Neural cell (in vitro differentiated cells): Measurements from ENCODE around the gene BMP10.

Experiments used
- EP300 ChIP-seq: fragments of 450-650 bp; conservative IDR thresholded peaks from 2 replicates; pipeline ENCODE4 v1.6.1; 2014; ENCODE audit warnings: antibody characterized with exemption, mild to moderate bottlenecking, moderate library complexity; ENCODE audit not compliant: poor library complexity, severe bottlenecking
- EZH2 ChIP-seq: fragments of 200-600, 300-800 bp; shearing (Covaris generic), sonication (generic); IDR thresholded peaks from 2 replicates; pipeline ENCODE4 v1.6.1; 2014; ENCODE audit warnings: antibody characterized with exemption, low read length, borderline replicate concordance, mild to moderate bottlenecking; ENCODE audit not compliant: insufficient read depth, poor library complexity, severe bottlenecking
- MXI1 ChIP-seq: fragments of 450-650 bp; conservative IDR thresholded peaks from 2 replicates; pipeline ENCODE4 v1.6.1; 2014; ENCODE audit warnings: antibody characterized with exemption, mild to moderate bottlenecking; ENCODE audit not compliant: poor library complexity, severe bottlenecking
- POLR2AphosphoS5 ChIP-seq: IDR thresholded peaks from 2 replicates; pipeline ENCODE4 v1.6.1; 2012
- RAD21 ChIP-seq: fragments of 450-650 bp; conservative IDR thresholded peaks from 2 replicates; pipeline ENCODE4 v1.6.1; 2014; ENCODE audit warnings: antibody characterized with exemption, mild to moderate bottlenecking, moderate library complexity
- SMC3 ChIP-seq: fragments of 450-650 bp; conservative IDR thresholded peaks from 2 replicates; pipeline ENCODE4 v1.6.1; 2014; ENCODE audit warnings: antibody characterized with exemption, mild to moderate bottlenecking, moderate library complexity; ENCODE audit not compliant: poor library complexity
- TAF1 ChIP-seq: IDR thresholded peaks from 2 replicates; pipeline ENCODE4 v1.6.1; 2012; ENCODE audit warnings: low read depth
- TF ChIP-seq, protein P1 (sequence below): fragments of 450-650 bp; IDR thresholded peaks from 2 replicates; pipeline ENCODE4 v1.5.1; 2014; ENCODE audit warnings: antibody characterized with exemption, mild to moderate bottlenecking, moderate library complexity; ENCODE audit not compliant: poor library complexity, severe bottlenecking
- TF ChIP-seq, protein P2 (sequence below): IDR thresholded peaks from 2 replicates; pipeline ENCODE4 v1.6.1; 2012; ENCODE audit warnings: borderline replicate concordance

DNA sequence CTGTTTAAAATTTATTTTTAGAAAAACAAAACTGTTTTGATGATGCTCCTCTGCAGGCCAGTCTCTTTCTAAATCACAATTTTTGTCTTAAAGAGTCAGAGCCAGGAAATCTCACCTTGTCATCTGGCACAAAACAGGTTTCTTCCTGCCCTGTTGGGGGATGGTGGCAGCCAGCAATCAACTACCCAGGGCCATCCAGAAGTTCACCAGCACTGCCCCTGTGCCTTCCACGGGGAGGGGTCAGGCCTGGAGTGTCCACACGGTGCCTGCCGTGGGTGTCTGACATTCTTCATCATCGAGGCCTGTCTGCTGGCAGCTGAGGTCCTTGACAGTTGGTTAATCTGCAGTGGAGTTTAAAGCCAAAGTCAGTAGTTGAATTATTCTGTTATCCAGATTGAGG, 40.0 kb upstream of the BMP10 start:
- TF ChIP-seq MXI1 (no peak), EZH2 (no peak), POLR2AphosphoS5 (no peak), RAD21 (no peak), SMC3 (no peak), TAF1 (no peak), EP300 (no peak)
- TF ChIP-seq, protein P1, sequence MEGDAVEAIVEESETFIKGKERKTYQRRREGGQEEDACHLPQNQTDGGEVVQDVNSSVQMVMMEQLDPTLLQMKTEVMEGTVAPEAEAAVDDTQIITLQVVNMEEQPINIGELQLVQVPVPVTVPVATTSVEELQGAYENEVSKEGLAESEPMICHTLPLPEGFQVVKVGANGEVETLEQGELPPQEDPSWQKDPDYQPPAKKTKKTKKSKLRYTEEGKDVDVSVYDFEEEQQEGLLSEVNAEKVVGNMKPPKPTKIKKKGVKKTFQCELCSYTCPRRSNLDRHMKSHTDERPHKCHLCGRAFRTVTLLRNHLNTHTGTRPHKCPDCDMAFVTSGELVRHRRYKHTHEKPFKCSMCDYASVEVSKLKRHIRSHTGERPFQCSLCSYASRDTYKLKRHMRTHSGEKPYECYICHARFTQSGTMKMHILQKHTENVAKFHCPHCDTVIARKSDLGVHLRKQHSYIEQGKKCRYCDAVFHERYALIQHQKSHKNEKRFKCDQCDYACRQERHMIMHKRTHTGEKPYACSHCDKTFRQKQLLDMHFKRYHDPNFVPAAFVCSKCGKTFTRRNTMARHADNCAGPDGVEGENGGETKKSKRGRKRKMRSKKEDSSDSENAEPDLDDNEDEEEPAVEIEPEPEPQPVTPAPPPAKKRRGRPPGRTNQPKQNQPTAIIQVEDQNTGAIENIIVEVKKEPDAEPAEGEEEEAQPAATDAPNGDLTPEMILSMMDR = no peak
- TF ChIP-seq, protein P2, sequence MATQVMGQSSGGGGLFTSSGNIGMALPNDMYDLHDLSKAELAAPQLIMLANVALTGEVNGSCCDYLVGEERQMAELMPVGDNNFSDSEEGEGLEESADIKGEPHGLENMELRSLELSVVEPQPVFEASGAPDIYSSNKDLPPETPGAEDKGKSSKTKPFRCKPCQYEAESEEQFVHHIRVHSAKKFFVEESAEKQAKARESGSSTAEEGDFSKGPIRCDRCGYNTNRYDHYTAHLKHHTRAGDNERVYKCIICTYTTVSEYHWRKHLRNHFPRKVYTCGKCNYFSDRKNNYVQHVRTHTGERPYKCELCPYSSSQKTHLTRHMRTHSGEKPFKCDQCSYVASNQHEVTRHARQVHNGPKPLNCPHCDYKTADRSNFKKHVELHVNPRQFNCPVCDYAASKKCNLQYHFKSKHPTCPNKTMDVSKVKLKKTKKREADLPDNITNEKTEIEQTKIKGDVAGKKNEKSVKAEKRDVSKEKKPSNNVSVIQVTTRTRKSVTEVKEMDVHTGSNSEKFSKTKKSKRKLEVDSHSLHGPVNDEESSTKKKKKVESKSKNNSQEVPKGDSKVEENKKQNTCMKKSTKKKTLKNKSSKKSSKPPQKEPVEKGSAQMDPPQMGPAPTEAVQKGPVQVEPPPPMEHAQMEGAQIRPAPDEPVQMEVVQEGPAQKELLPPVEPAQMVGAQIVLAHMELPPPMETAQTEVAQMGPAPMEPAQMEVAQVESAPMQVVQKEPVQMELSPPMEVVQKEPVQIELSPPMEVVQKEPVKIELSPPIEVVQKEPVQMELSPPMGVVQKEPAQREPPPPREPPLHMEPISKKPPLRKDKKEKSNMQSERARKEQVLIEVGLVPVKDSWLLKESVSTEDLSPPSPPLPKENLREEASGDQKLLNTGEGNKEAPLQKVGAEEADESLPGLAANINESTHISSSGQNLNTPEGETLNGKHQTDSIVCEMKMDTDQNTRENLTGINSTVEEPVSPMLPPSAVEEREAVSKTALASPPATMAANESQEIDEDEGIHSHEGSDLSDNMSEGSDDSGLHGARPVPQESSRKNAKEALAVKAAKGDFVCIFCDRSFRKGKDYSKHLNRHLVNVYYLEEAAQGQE = no peak
